NCI-H146 treated with DMSO at 0.1 percent for 48 hours (cell line): Measurements from ENCODE around the gene VPS45.

Experiments
- DNase-seq: peaks from one replicate; lab custom pipeline; 2025; ENCODE audit not compliant: unreplicated experiment; lab: John Stamatoyannopoulos, UW

VPS45 gene

GRCh38 chr1:150156868-150157603 lies 89.5 kb downstream of the VPS45 start:
- DNase-seq, result no peak

GRCh38 chr1:150159550-150159949 lies 92.0 kb downstream of the VPS45 start:
- DNase-seq, result no peak

GRCh38 chr1:150160964-150161621 lies 93.5 kb downstream of the VPS45 start:
- DNase-seq, result no peak

- DNase-seq, result no peak
Measured at GRCh38 chr1:150161747-150162581, 94.4 kb downstream of the VPS45 start.

GRCh38 chr1:150162582-150162861 lies 94.9 kb downstream of the VPS45 start:
- no peak for DNase-seq

- peak; percentile 55 for DNase-seq
Measured at GRCh38 chr1:150162862-150163706, 95.5 kb downstream of the VPS45 start.

GRCh38 chr1:150164224-150164623 lies 96.6 kb downstream of the VPS45 start:
- no peak for DNase-seq

GRCh38 chr1:150164779-150165178 lies 97.2 kb downstream of the VPS45 start:
- no peak for DNase-seq

GRCh38 chr1:150165622-150166612 lies 98.3 kb downstream of the VPS45 start:
- peak; percentile 35 for DNase-seq

- DNase-seq, result peak; percentile 12
Measured at GRCh38 chr1:150168960-150169601, 101.5 kb downstream of the VPS45 start.

GRCh38 chr1:150171801-150172200 lies 104.2 kb downstream of the VPS45 start:
- DNase-seq, result no peak

GRCh38 chr1:150173141-150173585 lies 105.6 kb downstream of the VPS45 start:
- no peak for DNase-seq

- DNase-seq, result no peak
Measured at GRCh38 chr1:150176593-150176992, 109.0 kb downstream of the VPS45 start.

- DNase-seq, result no peak
Measured at GRCh38 chr1:150178548-150178947, 111.0 kb downstream of the VPS45 start.

- no peak for DNase-seq
Measured at GRCh38 chr1:150179867-150180266, 112.3 kb downstream of the VPS45 start.

GRCh38 chr1:150180474-150180873 lies 112.9 kb downstream of the VPS45 start:
- DNase-seq, result no peak

GRCh38 chr1:150182247-150182646 lies 114.7 kb downstream of the VPS45 start:
- DNase-seq, result no peak

GRCh38 chr1:150183061-150183460 lies 115.5 kb downstream of the VPS45 start:
- no peak for DNase-seq

GRCh38 chr1:150185481-150185880 lies 117.9 kb downstream of the VPS45 start:
- DNase-seq, result no peak
